CD4-positive, alpha-beta T cell treated with Interleukin-6 at 100 ng/mL for 8 hours (primary cell): ENCODE measurements around the gene SLC18B1.

Experiments used
- DNase-seq: peaks from one replicate; pipeline ENCODE4 v3.0.0-alpha.2; 2020; ENCODE audit warnings: mixed read lengths, low spot score

Gene SLC18B1

DNA sequence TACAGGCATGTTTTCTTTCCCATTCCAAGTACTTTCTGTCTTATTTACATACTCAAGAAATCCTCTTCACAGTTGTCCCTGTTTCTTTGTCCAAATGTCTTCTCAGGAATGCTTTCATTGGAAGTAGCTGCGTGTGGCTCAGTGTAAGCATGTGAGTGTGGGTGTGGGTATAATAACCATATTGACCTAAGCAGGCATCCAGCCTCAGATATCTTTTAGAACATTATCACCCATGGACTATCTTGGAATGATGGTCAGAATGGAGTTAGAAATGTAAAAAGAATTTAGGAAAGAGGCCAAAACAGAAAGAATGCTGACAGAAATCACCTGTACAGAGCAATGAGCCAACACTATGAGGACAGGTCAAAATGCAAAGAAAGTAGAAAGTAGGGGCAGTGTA is 57.2 kb downstream of the SLC18B1 start:
- no peak for DNase-seq

DNA sequence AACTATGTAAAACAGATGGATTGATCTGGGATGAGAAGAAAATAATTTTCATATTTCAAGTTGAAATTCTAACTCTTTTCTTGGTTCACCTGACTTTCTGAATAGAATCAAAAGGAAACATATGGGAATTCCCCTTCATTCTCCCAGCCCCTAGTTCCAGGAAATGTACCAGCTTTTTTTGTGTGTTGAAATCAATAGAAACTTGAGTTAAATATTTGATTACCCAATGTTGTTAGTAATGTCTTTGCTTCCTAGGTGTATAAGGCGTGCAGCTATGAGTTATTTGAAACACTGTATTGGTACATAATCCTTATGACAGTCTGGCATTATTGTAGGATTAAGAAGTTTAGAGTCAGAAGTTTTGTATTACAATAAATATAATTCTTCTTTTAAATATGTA is 62.2 kb downstream of the SLC18B1 start:
- no peak for DNase-seq

DNA sequence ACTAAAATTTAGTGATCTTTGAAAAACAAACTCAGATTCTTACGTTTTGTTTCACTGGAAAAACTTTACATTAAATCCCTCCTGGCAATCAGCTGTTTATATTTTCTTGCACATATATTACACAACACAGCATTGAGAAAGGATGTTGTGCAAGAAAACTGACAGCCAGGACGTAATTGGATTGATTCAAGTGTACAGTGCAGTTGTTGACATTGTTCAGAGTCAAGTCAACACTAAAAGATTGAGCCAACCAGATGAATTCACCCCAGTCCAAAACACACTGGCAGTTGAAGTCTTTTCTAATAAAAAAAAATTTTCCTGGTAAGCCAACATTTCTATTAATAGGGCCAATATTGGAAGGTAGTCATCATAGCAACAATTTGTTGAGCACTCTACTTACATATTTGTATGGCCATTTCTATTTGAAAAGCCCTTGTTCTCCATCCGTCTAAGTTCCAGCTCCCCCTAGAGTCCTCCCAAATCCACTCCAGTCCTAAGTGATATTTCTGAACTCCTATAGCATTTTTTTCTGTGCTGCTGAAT is 63.7 kb downstream of the SLC18B1 start:
- DNase-seq = no peak

GRCh38 chr6:132733814-132734213 is 64.6 kb downstream of the SLC18B1 start:
- DNase-seq = no peak

- DNase-seq = no peak
Observed at GRCh38 chr6:132733283-132733682, 65.2 kb downstream of the SLC18B1 start.

GRCh38 chr6:132731086-132731485 is 67.4 kb downstream of the SLC18B1 start:
- no peak for DNase-seq

GRCh38 chr6:132730560-132730959 is 67.9 kb downstream of the SLC18B1 start:
- DNase-seq = no peak

DNA sequence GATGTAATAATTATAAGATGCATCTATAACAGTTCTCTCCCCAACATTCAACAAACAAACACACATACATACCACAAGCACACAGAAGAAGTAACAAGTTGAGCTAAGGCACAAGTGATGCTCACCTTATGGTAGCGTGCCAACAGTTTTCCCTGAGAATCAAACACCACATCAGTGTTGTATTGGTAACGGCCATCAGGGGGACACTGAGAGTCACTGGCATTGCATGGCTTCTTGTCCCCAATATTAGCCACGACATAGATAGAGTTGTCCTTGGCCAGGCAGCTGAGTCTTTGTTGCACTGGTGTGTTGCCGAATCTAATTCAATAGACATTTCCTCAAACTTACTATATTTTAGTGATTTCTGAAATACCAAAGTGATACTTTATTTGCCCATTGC is 69.8 kb downstream of the SLC18B1 start:
- DNase-seq = no peak

GRCh38 chr6:132726608-132726975 is 71.8 kb downstream of the SLC18B1 start:
- DNase-seq = no peak

DNA sequence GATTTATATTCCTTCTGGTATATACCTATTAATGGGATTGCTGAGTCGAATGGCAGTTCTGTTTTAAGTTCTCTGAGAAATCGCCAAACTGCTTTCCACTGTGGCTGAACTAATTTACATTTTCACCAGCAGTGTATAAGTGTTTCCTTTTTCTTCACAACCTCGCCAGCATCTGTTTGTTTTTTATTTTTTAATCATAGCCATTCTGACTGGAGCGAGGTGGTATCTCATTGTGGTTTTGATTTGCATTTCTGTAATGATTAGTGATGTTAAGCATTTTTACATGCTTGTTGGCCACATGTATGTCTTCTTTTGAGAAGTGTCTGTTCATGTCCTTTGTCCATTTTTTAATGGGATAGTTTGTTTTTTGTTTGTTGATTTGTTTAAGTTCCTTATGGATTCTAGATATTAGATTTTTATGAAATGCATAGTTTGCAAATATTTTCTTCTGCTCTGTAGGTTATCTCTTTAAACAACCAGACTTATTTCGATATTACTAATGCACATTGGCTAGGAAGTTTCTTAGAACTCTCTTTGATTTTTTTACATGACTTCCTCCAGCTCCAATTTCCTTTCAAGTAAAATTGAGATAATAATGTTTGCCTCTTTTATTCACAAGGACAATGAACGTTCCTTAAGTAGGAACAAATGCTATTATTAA is 72.4 kb downstream of the SLC18B1 start:
- no peak for DNase-seq

- DNase-seq = no peak
Observed at GRCh38 chr6:132725471-132725870, 73.0 kb downstream of the SLC18B1 start.

GRCh38 chr6:132719736-132720448 is 78.5 kb downstream of the SLC18B1 start:
- DNase-seq = no peak
